HG03457 (cell line): ENCODE results near the gene CTSW.

Source experiments
- ATAC-seq: cut with Tn5 transposase; IDR thresholded peaks from one replicate; pipeline ENCODE4 v1.9.1; 2021; ENCODE audit warnings: moderate number of reproducible peaks; ENCODE audit not compliant: unreplicated experiment

CTSW gene

DNA sequence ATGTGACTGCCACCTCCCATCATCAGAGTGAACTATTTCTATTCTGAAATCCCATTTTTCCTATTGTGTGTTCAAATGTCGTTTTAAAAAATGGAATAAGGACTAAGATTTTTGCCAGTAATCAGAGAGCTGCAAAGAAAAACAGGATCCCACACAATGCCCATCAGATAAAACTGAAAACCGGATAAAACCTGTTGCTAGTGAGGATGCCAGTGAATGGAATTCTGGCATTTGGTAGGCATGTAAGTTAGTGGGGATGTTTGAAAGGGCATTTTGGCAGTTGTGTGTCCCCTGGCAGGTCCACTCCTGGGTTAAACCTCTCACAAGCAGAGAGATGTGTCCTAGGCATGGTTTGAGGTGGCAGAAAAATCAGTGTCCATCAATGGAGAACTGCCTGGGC is 45.8 kb downstream of the CTSW start:
- ATAC-seq: no peak

DNA sequence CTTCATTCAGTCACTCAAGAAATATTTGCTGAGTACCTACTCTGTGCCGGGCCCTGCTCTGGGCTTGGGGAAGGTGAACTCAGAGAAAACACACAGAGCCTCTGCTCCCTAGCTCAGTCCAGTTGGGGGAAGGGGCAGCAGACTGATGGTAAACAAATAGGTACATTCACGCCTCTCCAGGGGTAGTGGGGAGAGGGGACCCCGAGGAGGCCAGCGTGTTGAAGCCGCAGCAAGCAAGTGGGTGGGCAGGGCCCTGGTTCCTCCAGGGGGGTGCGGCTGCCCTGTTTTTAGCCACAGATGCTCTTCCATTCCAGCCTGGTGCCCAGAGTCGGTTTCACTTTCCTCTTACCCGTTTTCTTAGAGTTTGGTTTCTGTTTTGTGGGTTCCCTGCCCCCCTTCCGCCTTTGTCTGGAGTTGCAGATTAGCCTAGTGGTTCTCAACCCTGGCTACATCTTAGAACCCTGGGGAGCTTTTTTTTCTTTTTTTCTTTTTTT is 48.3 kb downstream of the CTSW start:
- ATAC-seq: peak; percentile 51

DNA sequence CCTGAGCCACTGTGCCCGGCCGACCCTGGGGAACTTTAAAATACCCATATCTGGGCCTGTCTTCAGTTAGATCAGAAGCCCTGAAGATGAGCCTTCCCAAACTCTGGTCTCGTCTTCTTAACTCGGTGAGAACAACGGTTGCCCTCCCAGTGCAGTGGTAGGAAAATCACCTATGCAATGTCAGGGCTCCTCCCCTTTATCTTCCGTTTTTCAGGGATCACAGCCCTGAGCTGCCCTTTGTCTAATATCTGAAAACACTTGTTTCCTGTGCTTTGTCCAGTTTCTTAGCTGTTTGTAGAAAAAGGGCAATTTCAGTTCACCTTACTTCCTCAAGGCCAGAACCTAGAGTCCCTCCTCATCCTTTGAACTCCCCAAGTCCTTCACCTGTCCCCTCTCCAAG is 49.0 kb downstream of the CTSW start:
- no peak for ATAC-seq

DNA sequence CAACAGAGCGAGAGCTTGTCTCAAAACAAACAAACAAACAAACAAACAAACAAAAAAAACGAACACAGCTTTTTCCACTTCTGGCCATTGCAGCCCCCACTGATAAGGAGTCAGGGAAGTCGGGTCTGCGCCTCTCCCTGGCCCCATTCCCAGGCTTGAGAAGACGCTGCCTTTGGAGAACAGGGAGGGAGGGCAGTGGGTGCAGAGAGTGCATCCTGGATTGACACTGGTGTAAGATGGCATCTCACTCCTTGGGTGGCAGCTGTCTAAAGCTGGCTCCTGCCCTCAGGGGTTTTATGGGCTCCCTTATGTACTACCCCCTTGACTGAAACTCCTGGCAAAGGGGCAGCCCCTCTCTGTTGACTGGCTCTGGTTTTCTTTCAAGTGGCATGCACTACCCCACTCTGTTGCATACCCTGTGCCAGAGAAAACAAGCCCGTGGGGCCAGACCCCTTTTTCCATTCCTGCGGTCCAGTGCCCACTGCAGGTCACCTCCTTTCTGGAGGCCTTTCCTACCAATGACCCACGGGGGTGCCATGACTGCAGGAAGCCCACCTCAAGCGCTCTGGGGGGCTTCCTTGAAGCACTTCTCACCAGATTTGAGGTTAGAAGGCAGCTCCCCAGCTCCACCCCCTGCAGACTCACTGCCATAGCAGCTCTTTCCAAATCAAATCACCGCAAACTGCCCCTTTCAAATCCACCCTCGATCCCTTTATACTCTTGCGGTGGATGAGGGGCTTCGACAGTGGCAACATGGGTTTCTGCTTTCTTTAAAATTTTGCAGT is 52.3 kb downstream of the CTSW start:
- no peak for ATAC-seq

DNA sequence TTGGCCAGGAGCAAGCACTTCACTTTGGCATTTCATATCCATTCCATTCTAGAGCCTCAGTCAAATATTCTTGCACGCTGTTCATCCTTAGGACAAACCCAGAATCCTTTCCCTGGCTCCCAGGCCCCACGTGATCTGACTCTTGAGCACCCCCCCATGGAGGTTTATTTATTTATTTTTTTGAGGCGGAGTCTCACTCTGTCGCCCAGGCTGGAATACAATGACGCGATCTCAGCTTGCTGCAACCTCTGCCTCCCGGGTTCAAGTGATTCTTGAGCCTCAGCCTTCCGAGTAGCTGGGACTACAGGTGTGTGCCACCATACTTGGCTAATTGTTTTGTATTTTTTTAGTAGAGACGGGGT is 52.9 kb downstream of the CTSW start:
- ATAC-seq: no peak
